ENCODE data around the gene ROPN1L.

DNA sequence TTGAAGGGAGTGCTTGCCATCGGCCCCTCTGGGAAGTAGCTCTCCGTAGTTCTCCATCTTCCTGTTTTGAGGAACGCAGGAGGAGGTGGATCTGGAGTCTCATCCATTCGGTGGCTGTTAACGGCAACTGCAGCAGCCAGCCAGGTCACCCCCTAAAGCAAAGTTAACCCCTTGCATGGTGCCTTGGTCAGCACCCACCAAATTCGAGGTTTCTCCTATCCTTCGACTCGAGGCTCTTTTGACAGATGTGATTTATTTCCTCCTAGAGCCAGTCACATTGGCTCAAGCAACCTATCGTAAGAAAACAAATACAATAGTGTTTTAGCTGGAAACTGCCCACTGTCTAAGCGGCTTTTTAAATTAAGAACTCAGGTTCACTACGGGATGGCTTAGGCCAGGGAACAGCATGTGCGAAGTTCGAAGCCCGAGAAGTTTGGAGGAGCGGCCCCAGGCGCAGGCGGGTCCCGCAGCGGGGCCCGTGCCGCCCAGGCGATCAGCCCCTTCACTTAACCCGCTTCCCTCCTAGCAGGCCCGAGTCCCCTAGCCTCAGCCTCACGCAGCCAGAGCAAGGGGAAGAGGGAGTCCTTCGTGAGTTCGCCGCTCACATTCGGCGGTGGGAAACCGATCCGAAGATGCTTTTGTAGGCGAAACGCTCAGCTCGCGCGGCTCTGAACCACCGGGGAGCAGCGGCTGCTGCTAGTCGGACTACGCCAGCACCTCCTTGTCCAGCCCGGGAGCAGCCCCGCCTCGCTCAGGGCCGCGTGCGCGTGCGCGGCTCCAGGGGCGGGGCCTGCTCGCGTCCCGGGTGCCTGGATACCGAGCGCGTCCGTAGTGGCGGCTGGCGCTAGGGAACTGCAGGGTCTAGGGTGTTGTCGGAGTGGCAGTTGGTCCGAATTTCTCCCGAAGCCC is at the start of gene ROPN1L:
- TF ChIP-seq EP300 (IDR thresholded peaks at IDR 0.05) (no peak), POLR2A (IDR thresholded peaks at IDR 0.05) (no peak)
